Measurements from ENCODE around the gene SPRYD3. TPM values are rescaled to one million over a fixed set of nuclear protein-coding genes. Genes with fewer than 3 reads are reported as not detected.

SPRYD3 gene
- total RNA-seq, 1 donor from 2014 or later: 28.3 TPM

DNA sequence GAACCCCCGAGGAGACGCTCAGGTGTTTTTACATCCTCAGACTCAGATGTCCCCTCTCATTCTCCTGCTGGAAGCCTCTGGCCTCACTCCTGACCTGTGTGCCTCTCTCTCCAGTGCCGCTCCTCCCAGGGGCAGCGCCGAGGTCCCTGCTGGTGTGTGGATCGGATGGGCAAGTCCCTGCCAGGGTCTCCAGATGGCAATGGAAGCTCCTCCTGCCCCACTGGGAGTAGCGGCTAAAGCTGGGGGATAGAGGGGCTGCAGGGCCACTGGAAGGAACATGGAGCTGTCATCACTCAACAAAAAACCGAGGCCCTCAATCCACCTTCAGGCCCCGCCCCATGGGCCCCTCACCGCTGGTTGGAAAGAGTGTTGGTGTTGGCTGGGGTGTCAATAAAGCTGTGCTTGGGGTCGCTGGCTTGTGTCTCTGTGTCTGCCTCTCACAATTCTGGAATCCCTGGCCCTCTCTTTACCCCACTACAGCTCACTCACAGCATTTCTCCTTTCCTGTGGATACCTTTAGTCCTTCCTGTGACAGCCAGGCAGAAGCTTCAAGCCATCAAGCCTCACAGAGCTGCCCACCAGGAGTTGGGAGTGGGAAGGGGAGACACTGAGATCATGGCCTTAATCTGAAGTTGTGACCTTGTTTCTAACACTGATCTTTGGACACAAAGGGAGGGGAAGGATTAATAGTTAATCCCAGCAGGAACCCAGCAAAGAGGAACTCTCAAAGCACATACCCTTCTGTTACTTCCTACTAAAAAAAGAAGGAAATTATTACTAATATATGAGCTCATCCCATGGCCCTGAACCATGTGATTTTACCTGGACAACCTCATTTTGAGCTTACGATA lies 23.0 kb upstream of the SPRYD3 start:
- TF ChIP-seq, protein P1, sequence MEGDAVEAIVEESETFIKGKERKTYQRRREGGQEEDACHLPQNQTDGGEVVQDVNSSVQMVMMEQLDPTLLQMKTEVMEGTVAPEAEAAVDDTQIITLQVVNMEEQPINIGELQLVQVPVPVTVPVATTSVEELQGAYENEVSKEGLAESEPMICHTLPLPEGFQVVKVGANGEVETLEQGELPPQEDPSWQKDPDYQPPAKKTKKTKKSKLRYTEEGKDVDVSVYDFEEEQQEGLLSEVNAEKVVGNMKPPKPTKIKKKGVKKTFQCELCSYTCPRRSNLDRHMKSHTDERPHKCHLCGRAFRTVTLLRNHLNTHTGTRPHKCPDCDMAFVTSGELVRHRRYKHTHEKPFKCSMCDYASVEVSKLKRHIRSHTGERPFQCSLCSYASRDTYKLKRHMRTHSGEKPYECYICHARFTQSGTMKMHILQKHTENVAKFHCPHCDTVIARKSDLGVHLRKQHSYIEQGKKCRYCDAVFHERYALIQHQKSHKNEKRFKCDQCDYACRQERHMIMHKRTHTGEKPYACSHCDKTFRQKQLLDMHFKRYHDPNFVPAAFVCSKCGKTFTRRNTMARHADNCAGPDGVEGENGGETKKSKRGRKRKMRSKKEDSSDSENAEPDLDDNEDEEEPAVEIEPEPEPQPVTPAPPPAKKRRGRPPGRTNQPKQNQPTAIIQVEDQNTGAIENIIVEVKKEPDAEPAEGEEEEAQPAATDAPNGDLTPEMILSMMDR (IDR thresholded peaks at IDR 0.05): no peak
- Mint-ChIP-seq H3K4me1 (ENCODE audit: unreplicated experiment) (peaks cover 21% of the 10 kb centered on the region), H3K4me3 (ENCODE audit: unreplicated experiment) (no peak overlapping the region), H3K27ac (ENCODE audit: unreplicated experiment) (no peak overlapping the region), H3K27me3 (ENCODE audit: unreplicated experiment) (peaks cover 2% of the 10 kb centered on the region), H3K9me3 (ENCODE audit: unreplicated experiment) (no peaks in the 10 kb centered on the region), H3K36me3 (ENCODE audit: unreplicated experiment) (peaks cover 4% of the 10 kb centered on the region)
- DNase-seq (ENCODE audit: extremely low spot score, unreplicated experiment): peak; percentile 6

DNA sequence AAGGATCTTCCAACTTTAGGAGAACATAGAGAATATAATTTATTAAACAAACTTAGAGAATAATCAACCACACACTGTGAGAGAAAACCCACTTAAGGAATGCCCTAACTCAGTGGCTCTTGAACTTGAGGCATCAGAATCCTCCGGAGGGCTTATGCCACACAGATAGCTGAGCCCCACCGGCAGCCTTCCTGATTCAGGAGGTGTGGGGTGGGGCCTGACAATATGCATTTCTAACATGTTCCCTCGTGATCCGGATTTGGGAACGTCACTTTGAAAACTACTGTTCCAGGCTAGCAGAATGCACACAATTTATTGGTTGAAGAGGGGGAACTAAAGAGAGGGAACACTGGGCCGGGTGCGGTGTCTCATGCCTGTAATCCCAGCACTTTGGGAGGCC lies 22.1 kb upstream of the SPRYD3 start:
- Mint-ChIP-seq H3K9me3 (ENCODE audit: unreplicated experiment) (no peaks in the 10 kb centered on the region), H3K36me3 (ENCODE audit: unreplicated experiment) (peaks cover 4% of the 10 kb centered on the region), H3K4me1 (ENCODE audit: unreplicated experiment) (peaks cover 30% of the 10 kb centered on the region), H3K27me3 (ENCODE audit: unreplicated experiment) (no peaks in the 10 kb centered on the region), H3K4me3 (ENCODE audit: unreplicated experiment) (no peak overlapping the region), H3K27ac (ENCODE audit: unreplicated experiment) (no peak overlapping the region)
- DNase-seq (ENCODE audit: extremely low spot score, unreplicated experiment): no peak
- TF ChIP-seq, protein P1 (IDR thresholded peaks at IDR 0.05): no peak

DNA sequence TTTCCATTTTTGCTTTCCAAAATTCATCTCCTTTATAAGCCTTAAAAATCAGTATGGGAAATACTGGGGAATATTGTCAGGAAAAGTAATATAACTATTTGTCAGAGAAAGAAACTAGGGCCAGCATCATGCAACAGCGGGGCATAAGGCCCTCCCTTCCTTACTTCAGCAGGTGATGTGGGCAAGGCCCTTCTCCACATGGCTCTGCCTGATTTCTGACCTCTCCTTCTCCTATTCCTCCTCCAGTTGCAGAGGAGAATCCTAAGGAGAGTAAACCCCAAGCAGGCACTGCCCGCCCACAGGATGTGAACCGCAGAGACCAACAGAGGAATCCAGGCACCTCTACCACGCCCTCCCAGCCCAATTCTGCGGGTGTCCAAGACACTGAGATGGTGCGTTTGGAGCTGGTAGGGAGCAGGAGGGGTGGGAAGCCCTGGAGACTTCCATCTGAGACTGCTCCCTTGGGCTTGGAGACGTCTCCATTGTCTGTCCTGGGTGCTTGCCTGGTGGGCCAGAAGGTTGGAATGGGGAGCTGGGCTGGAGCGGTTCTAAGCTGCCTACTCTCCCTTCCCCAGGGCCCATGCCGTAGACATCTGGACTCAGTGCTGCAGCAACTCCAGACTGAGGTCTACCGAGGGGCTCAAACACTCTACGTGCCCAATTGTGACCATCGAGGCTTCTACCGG lies 21.4 kb upstream of the SPRYD3 start:
- H3K36me3 Mint-ChIP-seq (ENCODE audit: unreplicated experiment): peaks cover 4% of the 10 kb centered on the region
- no peak overlapping the region for H3K4me3 Mint-ChIP-seq (ENCODE audit: unreplicated experiment)
- no peaks in the 10 kb centered on the region for H3K9me3 Mint-ChIP-seq (ENCODE audit: unreplicated experiment)
- TF ChIP-seq, protein P1 (IDR thresholded peaks at IDR 0.05): no peak
- H3K27me3 Mint-ChIP-seq (ENCODE audit: unreplicated experiment): no peaks in the 10 kb centered on the region
- H3K4me1 Mint-ChIP-seq (ENCODE audit: unreplicated experiment): peaks cover 35% of the 10 kb centered on the region
- H3K27ac Mint-ChIP-seq (ENCODE audit: unreplicated experiment): no peak overlapping the region
- no peak for DNase-seq (ENCODE audit: extremely low spot score, unreplicated experiment)

DNA sequence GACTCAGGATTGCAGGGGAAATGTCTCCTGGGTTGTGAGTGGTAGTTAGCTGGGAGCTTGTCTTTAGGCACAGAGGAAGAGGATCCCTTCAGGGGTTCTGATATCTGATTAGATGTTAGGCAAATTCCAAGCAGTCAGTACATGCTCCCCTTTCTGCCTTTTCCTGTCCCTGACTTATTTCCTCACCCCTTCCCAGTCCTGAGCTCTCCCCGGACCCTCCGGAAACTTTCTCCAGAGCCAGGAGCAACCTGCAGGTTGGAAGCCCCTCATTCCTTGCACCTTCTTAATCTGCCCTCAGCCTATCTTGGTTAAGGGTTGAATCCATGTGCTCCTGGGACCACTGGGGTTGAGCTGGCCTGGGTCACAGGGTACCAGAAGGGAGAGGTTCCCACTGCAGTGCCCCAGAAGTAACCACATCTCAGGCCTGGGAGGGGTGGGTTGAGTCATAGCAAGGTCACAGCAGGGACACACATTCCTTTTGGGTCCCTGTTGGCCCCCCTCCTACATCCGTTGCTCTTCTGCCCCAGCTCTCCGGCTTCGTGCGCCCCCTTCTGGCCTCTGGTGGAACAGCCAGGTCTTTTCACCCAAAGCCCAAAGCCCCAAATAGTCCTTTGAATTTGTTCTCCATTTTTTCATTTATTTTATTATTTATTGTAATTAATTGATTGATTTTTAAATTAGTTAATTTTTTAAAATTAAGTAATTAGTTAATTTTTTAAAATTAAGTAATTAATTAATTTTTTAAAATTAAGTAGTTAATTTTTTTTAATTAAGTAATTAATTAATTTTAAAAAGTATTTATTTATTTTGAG lies 20.1 kb upstream of the SPRYD3 start:
- Mint-ChIP-seq H3K36me3 (ENCODE audit: unreplicated experiment) (peaks cover 4% of the 10 kb centered on the region), H3K27ac (ENCODE audit: unreplicated experiment) (peak overlapping the region; percentile 95), H3K4me3 (ENCODE audit: unreplicated experiment) (peak overlapping the region; percentile 70), H3K4me1 (ENCODE audit: unreplicated experiment) (peaks cover 35% of the 10 kb centered on the region), H3K9me3 (ENCODE audit: unreplicated experiment) (no peaks in the 10 kb centered on the region), H3K27me3 (ENCODE audit: unreplicated experiment) (no peaks in the 10 kb centered on the region)
- TF ChIP-seq, protein P1 (IDR thresholded peaks at IDR 0.05): peak; percentile 99
- peak; percentile 96 for DNase-seq (ENCODE audit: extremely low spot score, unreplicated experiment)

Measured in osteocyte (in vitro differentiated cells).